HG02938 (cell line): ENCODE measurements around the gene TUBB4B.

Experiments used
- ATAC-seq: cut with Tn5 transposase; IDR thresholded peaks from one replicate; pipeline ENCODE4 v1.9.1; 2021; ENCODE audit warnings: mild to moderate bottlenecking, moderate library complexity; ENCODE audit not compliant: unreplicated experiment

Gene TUBB4B

DNA sequence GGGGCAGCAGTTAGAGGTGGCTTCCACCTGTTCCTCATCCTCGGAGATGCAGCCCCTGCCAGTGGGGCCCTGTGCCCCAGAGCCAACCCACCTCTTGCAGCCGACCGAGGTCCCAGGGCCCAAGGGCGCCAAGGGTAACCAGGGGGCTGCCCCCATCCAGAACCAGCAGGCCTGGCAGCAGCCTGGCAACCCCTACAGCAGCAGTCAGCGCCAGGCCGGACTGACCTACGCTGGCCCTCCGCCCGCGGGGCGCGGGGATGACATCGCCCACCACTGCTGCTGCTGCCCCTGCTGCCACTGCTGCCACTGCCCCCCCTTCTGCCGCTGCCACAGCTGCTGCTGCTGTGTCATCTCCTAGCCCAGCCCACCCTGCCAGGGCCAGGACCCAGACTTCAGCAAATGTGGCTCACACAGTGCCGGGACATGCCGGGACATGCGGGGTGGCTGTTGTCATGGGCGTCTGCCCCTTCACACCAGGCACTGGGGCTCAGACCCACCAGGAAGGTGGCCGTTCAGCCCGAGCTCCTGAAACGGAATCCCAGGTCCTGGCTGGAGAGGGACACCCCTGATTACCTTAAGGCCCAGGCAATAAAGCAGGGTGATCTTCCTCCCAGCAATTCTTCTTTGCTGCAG, 15.3 kb upstream of the TUBB4B start:
- no peak for ATAC-seq

DNA sequence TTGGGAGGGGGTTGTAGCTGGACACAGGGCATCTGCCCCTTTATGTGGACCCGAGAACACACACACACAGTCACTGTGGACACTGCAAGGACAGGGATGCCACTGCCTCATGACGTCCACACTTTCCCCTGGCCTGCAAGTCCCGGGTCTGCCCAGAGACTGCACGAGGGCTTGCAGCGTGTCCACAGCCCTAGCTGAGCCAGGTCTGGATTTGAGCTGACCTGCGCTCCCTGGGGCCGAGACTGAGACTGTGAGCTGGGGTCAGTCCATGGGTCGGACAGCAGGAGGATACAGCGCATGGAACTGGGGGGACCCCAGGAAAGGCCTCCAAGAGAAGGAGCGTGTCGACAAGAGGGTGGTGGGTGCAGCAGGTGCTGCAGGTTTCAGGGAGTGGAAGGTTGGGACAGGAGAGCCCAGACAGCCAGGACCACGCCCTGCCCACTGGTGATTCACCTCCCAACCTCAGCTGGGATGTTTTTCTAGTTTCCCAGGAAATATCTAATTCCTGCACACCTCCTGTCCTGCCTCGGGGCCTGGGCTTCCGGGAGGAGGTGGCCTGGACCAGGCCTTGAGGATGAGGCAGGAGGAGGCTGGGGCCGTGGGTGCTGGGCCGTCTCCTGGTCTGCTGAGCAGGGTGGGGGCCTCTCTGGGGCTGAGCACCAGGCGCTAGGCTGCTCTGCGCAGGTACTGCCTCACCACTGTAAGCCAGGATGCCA, 14.6 kb upstream of the TUBB4B start:
- ATAC-seq: no peak

DNA sequence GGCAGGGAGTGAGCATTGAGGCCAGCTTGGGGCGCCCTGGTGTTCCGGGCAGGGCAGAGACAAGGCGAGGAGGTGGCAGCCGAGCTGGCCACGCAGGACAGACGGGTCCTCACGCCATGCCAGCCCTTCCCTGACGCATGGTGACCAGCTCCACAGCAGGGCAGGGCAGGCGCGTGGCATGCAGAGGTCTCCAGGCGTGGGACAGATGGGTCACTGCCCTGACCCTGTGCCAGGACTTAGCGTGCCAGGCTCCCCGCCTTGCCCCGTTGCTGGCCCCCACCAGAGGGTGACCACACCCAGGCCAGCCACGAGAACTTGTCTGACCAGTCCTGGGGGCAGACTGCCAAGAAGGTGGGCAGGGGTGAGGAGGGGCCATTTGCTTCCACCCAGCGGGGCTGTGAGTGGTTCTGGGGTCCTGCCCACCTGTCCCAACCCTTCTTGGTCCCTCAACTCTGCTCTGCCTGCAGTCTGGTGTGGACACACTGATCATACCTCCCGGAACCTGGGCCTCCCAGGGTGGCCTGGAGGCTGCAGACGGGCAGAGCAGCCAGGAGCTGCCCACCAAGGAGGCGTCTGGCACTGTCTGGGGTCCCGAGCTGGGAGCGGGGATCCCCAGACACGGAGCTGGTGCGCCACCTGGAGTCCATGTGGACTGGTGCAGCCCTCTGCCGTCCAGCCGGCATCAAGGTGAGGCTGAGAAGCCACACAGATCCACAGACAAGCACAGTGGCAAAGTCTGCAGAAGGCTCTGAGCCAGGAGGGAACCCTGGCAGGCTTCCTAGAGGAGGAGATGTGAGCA, 13.8 kb upstream of the TUBB4B start, which contains the start of gene RNF224:
RNF224 (plus strand) TSS at position 449 of the 799 bp plus-strand sequence. CDS start 834 bp downstream, outside the sequence.
- no peak for ATAC-seq

DNA sequence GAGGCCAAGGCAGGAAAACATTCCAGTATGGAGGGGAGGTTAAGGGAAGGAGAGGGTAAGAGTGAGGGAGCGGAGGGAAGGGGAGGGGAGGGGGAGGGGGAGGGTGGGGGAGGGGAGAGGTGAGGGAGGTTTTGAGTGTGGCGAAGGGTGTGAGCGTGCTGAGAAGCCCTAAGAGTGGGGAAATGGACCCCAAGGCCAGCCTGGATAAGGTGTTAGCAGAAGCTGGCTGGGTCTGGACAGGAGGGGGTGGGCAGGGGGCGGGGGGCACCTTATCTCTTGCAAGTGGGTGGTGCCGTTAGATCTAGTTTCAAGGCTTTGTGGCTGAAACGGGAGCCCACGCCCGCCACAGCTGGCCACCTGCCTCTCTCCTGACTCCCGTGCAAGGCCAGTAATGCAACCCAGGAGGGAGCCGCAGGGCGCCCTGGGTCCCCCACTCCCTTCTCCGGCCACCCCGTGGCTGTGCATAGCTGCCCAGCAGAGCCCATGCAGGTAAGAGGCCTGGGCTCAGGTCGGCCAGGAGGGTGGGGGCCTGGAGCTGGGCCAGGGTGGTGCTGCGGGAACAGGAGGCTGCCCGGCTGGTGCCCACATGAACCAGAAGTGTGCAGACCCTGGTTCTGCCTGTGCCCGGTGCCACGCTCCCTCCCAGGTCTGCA, 13.1 kb upstream of the TUBB4B start:
- ATAC-seq: no peak

DNA sequence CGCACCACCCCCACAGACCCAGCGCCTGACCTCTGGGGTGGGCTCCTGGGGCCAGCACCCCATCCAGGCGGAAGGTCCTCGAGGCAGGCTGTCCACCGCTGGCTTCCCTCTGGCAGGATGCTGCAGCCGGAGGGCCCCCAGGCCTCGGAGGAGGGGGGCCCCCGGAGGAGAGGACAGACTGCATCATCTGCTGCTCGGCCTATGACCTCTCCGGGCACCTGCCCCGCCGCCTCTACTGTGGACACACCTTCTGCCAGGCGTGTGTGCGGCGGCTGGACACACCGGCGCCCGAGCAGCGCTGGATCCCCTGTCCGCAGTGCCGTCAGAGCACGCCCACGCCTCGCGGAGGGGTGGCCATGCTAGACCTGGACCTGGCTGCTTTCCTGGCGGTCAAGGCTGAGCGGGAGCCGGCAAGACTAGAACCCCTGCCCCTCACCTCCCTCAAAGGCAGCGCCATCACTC, 12.6 kb upstream of the TUBB4B start:
- no peak for ATAC-seq

DNA sequence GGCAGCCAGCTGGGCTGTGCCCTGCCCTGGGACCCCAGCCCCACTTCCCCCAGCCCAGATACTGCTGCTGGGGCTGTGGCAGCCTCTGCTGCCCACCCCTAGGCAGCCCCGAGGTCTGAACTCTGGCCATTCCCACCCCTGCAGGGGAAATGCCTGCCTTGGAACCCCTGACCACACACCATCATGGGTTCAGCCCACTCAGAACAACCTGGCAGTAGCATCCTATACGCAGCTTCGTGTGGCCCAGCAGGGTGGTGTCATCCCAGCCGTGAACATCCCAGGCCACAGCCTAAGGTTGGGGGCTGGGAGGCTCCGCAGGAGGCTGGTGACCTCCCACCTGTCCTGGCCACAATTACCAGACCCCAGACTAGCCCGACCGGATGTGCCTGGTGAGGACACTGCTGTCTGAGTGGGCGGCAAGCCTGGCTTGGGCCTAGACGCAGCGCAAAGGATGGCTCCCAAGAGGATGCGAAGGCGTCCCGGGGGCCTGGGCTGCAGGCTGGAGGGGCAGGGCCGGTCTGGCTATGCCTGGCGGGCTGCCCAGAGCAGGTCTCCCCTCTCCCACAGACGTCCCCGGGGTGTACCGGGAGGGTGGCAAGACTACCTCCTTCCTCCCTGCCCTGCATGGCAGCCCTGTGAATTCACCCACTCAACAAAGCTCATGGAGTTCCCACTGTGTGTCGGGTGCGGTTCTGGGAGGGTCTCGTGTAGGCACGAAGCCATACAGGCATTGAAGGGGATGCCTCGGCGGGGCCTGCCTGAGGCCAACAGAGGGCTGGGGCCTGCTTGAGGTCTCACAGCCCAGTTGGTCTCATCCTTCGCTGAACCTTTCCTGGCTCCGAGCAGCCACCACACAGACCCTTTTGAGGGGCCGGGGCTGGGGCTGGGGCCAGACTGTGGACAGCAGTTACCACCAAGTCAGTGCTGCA, 11.9 kb upstream of the TUBB4B start:
- no peak for ATAC-seq

DNA sequence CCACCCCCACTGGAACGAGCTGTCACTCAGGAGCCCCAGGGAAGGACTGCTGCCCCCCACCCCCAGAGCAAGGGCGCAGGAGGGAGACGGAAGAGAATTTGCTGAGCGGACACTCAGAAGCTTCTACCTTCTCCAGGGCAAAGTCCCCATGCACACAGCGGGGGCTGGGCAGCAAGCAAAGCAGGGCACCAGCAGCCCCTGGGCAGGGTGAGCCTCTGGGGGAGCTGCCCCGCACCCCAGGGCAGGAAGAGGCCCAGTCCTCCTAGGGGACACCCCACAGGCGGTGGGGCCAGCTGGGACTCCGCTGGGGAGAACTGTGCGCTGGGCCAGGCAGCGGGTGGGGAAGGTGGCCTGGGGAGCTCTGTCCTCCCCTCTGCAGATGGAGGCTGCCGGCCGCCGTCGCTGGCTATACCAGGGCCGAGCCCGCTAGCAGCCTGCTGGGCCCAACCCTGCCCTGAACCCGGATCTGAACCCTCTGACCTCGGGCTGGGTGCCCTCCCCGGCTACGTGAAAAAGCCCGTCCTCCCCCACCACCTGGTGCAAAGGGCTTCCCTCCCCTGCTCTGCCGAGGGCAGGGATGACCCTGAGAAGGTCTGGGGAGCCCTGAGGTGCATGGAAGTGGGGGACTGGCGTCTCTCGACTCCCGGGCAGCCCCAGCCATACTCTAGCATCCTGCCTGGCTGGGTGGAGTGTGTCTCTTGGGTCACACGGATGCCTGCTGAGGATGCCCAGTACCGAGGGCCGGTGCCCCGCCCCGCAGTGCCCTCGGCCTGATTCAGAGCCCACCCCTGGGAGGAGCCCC, 11.0 kb upstream of the TUBB4B start:
- ATAC-seq: no peak

DNA sequence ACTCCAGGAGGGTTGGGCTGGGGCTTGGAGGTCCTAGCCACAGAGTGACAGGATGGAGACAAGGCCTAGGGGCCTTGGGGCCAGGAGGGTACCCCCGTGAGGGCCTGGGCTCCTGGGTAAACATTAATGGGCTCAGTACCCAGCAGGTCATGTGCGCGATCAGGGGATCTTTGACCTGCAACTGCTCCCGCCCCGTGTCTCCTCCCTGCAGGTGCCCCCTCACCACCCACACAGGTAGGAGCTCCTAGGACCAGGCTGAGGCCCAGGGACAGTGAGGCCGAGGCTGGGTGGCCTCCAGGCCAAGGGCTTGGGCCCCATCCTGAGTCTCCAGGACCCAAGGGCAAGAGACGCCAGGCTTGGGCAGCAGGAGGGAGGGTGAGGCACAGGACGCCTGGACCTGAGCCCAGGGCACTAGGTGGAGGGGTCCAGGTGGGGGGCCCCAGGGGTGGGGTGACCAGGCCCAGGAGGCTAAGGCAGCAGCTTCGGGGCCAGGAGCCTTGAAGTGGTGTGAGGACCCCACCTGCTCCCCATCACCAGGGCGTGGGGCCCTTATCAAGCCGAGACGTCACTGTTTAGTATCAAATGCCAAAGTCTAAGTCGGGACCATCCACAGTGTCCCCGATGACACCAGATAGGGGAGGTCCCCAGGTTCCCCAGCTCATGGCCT, 10.2 kb upstream of the TUBB4B start, which contains the start of gene SLC34A3:
SLC34A3 (plus strand) TSS at position 197 of the 667 bp plus-strand sequence. CDS start 802 bp downstream, outside the sequence.
- ATAC-seq: no peak

DNA sequence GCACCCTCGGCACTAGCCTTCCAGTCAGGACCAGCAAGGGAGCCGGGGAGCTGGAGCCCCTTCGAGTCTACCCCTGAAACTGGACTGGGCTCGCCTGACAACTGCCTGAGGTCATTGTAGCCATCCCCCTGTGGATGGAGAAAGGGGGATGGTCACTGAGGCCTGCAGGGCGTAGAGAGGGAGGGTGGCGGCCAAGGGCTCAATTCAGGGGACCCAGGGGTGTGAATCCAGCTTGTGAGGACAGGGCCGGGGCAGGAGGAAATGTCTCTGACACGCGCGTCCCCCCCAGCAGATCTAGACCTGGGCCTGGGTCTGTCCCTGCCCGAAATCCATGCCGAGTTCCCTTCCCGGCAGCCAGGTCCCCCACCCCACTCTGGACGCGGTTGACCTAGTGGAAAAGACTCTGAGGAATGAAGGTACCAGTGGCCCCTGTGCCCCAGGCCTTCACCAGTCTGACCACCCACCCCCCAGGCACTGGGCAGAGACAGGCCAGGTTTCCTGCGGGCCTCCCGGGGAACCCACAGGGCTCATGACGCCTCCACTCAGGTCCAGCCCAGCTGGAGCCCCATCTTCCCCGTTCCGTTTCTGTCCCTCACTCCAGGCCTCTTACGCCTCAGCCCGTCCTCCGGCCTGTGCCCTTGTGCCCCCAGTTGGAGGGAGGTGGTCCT, 9.6 kb upstream of the TUBB4B start:
- ATAC-seq: no peak

DNA sequence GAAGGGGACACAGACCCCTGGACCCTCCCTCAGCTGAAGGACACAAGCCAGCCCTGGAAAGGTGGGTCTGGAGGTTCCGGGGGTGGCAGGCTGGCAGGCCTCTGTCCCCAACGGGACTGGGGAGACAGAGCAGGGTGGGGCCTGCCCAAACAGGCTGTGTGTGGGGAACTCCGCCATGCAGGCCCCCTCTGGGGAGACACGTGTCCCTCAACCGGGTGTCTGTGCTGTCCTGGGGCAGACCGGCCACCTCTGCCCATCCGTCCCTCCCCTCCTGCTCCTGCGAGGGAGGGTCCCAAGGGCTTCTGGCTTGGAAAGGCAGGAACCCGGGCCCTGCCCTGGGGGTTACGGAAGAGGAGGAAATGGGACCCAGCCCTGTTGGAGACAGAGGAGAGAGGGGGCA, 9.0 kb upstream of the TUBB4B start:
- no peak for ATAC-seq

DNA sequence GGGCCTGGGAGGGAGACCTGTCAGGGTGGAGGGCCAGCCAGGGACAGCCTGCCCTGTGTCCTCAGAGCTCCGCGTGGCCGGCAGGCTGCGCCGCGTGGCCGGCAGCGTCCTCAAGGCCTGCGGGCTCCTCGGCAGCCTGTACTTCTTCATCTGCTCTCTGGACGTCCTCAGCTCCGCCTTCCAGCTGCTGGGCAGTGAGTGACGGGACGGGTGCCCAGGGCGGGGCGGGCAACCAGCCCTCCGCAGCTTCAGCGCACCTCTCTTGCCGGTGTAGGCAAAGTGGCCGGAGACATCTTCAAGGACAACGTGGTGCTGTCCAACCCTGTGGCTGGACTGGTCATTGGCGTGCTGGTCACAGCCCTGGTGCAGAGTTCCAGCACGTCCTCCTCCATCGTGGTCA, 8.6 kb upstream of the TUBB4B start:
- ATAC-seq: no peak

DNA sequence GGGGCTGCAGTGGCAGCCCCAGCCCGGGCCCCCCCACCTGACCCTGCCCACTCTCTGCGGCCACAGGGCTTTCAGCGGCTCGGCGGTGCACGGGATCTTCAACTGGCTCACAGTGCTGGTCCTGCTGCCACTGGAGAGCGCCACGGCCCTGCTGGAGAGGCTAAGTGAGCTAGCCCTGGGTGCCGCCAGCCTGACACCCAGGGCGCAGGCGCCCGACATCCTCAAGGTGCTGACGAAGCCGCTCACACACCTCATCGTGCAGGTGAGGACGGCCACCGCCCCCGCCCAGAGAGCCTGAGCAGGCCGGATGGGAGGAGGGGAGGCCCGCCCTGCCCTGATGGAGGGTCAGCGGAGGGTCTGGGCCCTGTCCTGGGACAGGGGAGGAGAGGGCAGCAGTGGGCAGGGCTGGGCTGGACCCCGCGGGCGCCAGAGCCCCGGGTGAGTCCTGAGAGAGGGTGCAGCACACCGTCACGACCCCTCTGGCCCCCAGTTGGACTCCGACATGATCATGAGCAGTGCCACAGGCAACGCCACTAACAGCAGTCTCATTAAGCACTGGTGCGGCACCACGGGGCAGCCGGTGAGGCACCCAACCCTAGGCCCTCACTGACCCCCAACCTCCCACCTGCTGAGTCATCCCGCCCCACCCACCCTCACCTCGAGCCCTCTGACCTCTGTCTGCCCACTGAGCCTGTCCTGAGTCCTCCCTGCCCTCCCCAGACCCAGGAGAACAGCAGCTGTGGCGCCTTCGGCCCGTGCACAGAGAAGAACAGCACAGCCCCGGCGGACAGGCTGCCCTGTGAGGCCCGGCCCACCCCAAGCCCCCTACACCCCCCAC, 7.7 kb upstream of the TUBB4B start:
- no peak for ATAC-seq

DNA sequence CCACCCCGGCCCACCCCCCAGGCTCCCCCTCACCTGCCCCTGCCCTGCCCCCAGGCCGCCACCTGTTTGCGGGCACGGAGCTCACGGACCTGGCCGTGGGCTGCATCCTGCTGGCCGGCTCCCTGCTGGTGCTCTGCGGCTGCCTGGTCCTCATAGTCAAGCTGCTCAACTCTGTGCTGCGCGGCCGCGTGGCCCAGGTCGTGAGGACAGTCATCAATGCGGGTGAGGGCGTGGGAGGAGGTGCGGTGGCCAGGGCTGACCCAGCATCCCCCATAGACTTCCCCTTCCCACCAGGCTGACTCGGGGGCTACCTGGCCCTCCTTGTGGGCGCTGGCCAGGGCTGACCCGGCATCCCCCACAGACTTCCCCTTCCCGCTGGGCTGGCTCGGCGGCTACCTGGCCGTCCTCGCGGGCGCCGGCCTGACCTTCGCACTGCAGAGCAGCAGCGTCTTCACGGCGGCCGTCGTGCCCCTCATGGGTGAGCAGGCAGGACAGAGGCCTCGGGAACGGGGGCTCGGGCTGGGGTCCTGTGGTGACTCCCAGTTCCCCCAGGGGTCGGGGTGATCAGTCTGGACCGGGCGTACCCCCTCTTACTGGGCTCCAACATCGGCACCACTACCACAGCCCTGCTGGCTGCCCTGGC, 6.9 kb upstream of the TUBB4B start:
- no peak for ATAC-seq

DNA sequence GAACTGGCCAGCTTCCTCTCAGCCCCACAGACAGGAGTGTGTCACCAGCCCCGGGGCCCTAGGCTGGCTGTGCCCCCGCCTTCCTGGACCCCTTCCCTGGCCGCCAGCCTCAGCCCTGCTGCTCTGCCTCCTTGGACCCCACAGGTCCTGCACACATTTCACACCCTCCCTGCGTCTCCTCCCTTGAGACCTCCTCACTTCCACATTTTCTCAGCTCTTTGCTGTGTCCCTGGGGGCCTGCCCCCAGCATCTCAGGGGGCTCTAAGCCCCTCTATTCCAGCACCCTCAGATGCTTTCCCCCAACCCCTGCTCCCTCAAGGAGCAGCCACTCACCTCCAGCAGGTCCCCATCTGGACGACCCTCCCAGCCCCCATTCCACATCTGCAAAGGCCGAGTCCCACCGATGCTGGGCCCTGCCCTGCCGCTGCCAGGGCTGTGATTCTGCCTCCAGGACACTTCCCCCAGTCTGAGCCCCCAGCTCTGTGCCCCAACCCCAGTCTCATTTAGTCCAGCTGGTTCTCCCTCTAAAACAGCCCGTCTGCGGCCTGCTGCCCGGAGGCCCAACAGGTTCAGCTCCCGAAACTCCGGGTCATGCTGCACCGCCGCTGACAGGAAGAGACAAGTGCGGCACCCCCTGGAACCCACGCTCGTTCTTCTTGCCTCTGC, 6.2 kb upstream of the TUBB4B start:
- no peak for ATAC-seq

DNA sequence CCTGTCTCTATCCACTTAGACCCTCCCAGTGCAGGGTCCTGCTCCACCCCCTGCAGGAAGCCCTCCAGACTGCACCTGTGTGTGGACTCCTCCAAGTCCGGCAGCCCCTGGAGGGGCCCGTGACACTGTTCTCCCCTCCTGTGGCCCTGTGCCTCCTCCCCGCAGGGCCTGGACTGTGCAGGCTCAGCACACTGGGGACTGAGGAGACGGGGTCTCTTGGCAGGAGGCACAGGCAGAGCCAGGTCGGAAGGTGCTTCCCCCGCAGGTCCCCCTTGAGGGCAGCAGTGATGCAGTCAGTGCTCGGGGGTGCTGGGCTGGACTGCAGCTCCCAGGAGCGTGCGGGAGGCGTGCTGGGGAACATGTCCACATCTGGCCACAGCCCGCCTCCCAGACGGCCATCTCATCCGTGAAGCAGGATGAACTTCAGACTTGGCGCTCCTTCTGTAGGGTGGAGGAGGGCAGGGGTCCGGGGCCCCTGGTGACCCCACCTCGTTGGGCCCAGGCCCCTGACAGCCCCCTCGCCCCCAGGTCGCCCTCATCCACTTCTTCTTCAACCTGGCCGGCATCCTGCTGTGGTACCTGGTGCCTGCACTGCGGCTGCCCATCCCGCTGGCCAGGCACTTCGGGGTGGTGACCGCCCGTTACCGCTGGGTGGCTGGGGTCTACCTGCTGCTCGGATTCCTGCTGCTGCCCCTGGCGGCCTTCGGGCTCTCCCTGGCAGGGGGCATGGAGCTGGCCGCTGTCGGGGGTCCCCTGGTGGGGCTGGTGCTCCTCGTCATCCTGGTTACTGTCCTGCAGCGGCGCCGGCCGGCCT, 5.5 kb upstream of the TUBB4B start:
- no peak for ATAC-seq
